IMR-90 (cell line): ENCODE data around the gene FCN1. TPM values are rescaled to one million over a fixed set of nuclear protein-coding genes. Genes with fewer than 3 reads are reported as not detected.

Source experiments
- ATAC-seq: fragments of 200-7000 bp; cut with Tn5 transposase; 2 replicates; pipeline ENCODE4 v1.9.1; 2020; ENCODE audit warnings: low read depth, mild to moderate bottlenecking, moderate library complexity
- BruUV-seq: library from RNA; stranded (reverse); fragments of 400-500 nt; replicated peaks from 2 replicates; lab custom pipeline; 2021; lab: Mats Ljungman, UMichigan
- CTCF ChIA-PET: fragments of 300-600 bp; formaldehyde crosslinking; extraction: SDS; loops from one replicate; lab custom pipeline; 2021; ENCODE audit warnings: antibody characterized with exemption; lab: Yijun Ruan, JAX
- POLR2A ChIA-PET: fragments of 300-600 bp; sonication (Branson Sonifier 250); formaldehyde crosslinking; loops from one replicate; lab custom pipeline; 2022; ENCODE audit warnings: antibody characterized with exemption; ENCODE audit not compliant: unreplicated experiment; lab: Charles Lee
- DNase-seq: peaks from one replicate; pipeline ENCODE4 v3.0.0; 2013
- H2AFZ ChIP-seq: replicated peaks from 2 replicates; pipeline ENCODE3; 2013; ENCODE audit warnings: low read length, mild to moderate bottlenecking; ENCODE audit not compliant: poor library complexity
- H2AK5ac ChIP-seq: 2 replicates; pipeline ENCODE4 v1.6.1; 2013; ENCODE audit warnings: low read depth, low read length, inconsistent platforms
- H2AK9ac ChIP-seq: replicated peaks from 2 replicates; pipeline ENCODE3; 2013; ENCODE audit warnings: mild to moderate bottlenecking, low read depth, low read length, moderate library complexity; ENCODE audit not compliant: poor library complexity
- H2BK120ac ChIP-seq: 2 replicates; pipeline ENCODE4 v1.6.1; 2013; ENCODE audit warnings: low read depth, low read length, inconsistent platforms
- H2BK15ac ChIP-seq: 3 replicates; pipeline ENCODE4 v1.6.1; 2013; ENCODE audit warnings: low read depth, low read length, inconsistent platforms
- H2BK20ac ChIP-seq: 2 replicates; pipeline ENCODE4 v1.6.1; 2013; ENCODE audit warnings: low read depth, mild to moderate bottlenecking, inconsistent platforms, low read length, moderate library complexity
- H2BK5ac ChIP-seq: 2 replicates; pipeline ENCODE4 v1.6.1; 2013; ENCODE audit warnings: mild to moderate bottlenecking, low read depth, low read length, inconsistent platforms; ENCODE audit not compliant: poor library complexity, severe bottlenecking
- H3K14ac ChIP-seq: replicated peaks from 2 replicates; pipeline ENCODE4 v1.6.1; 2013; ENCODE audit warnings: low read depth, low read length, inconsistent platforms
- H3K18ac ChIP-seq: 2 replicates; pipeline ENCODE4 v1.6.1; 2013; ENCODE audit warnings: low read depth, low read length, control low read depth
- H3K23ac ChIP-seq: 2 replicates; pipeline ENCODE4 v1.6.1; 2013; ENCODE audit warnings: low read depth, low read length, inconsistent platforms
- H3K27ac ChIP-seq: 2 replicates; pipeline ENCODE4 v1.5.1; 2013; ENCODE audit warnings: mild to moderate bottlenecking, control low read depth, low read length; ENCODE audit not compliant: insufficient read depth
- H3K27me3 ChIP-seq: 2 replicates; pipeline ENCODE4 v1.6.1; 2013; ENCODE audit warnings: low read length; ENCODE audit not compliant: control insufficient read depth, insufficient read depth
- H3K36me3 ChIP-seq: 2 replicates; pipeline ENCODE4 v1.6.1; 2013; ENCODE audit warnings: low read length, mixed read lengths; ENCODE audit not compliant: control insufficient read depth, insufficient read depth
- H3K4ac ChIP-seq: 2 replicates; pipeline ENCODE4 v1.6.1; 2013; ENCODE audit warnings: low read depth, low read length, inconsistent platforms
- H3K4me1 ChIP-seq: 2 replicates; pipeline ENCODE4 v1.6.1; 2013; ENCODE audit warnings: low read length, mixed read lengths; ENCODE audit not compliant: control insufficient read depth, insufficient read depth
- H3K4me2 ChIP-seq: 2 replicates; pipeline ENCODE4 v1.6.1; 2013; ENCODE audit warnings: low read depth, mild to moderate bottlenecking, control low read depth, low read length, moderate library complexity
- H3K4me3 ChIP-seq: 2 replicates; pipeline ENCODE4 v1.5.1; 2013; ENCODE audit warnings: low read depth, mild to moderate bottlenecking, control low read depth, low read length, moderate library complexity; ENCODE audit not compliant: insufficient read depth
- H3K56ac ChIP-seq: 2 replicates; pipeline ENCODE4 v1.6.1; 2013; ENCODE audit warnings: low read length, inconsistent platforms; ENCODE audit not compliant: insufficient read depth; ENCODE audit errors: extremely low read depth
- H3K79me1 ChIP-seq, 2 experiments: 2 replicates each; pipeline ENCODE4 v1.6.1; 2013; ENCODE audit warnings: low read length in 2 of 2, inconsistent platforms in 1 of 2, low read depth in 1 of 2
- H3K9ac ChIP-seq: 2 replicates; pipeline ENCODE4 v1.6.1; 2013; ENCODE audit warnings: low read depth, low read length, control low read depth
- H3K9me1 ChIP-seq: 2 replicates; pipeline ENCODE4 v1.6.1; 2013; ENCODE audit warnings: low read length, inconsistent platforms; ENCODE audit not compliant: insufficient read depth
- H3K9me3 ChIP-seq: 2 replicates; pipeline ENCODE4 v1.6.1; 2013; ENCODE audit warnings: low read length; ENCODE audit not compliant: control insufficient read depth, insufficient read depth
- H4K20me1 ChIP-seq: 2 replicates; pipeline ENCODE4 v1.6.1; 2013; ENCODE audit warnings: low read length, inconsistent platforms; ENCODE audit not compliant: insufficient read depth
- H4K5ac ChIP-seq: 2 replicates; pipeline ENCODE4 v1.6.1; 2013; ENCODE audit warnings: mild to moderate bottlenecking, low read depth, low read length, control low read depth
- H4K8ac ChIP-seq, 2 experiments: 2 replicates each; pipeline ENCODE4 v1.6.1; 2013; ENCODE audit warnings: low read depth in 2 of 2, low read length in 2 of 2, control low read depth in 1 of 2, inconsistent platforms in 1 of 2
- H4K91ac ChIP-seq: 2 replicates; pipeline ENCODE4 v1.6.1; 2013; ENCODE audit warnings: low read depth, low read length, inconsistent platforms; ENCODE audit not compliant: insufficient read depth
- BHLHE40 ChIP-seq: fragments of 150-350 bp; IDR thresholded peaks from 2 replicates; pipeline ENCODE4 v1.6.1; 2016; ENCODE audit warnings: mild to moderate bottlenecking, low read depth, low read length
- CEBPB ChIP-seq: IDR thresholded peaks from 2 replicates; pipeline ENCODE4 v1.6.1; 2012; ENCODE audit warnings: low read depth, low read length, improper control_type of control experiment
- MAFK ChIP-seq: IDR thresholded peaks from 2 replicates; pipeline ENCODE4 v1.6.1; 2012; ENCODE audit warnings: low read depth, low read length, improper control_type of control experiment
- MXI1 ChIP-seq: IDR thresholded peaks from 2 replicates; pipeline ENCODE4 v1.6.1; 2012; ENCODE audit warnings: low read depth, mild to moderate bottlenecking, low read length, moderate library complexity, borderline replicate concordance
- POLR2A ChIP-seq: IDR thresholded peaks from 2 replicates; pipeline ENCODE4 v1.6.1; 2012; ENCODE audit warnings: mild to moderate bottlenecking, low read depth, low read length
- RCOR1 ChIP-seq: IDR thresholded peaks from 2 replicates; pipeline ENCODE4 v1.6.1; 2012; ENCODE audit warnings: mild to moderate bottlenecking, low read length, improper control_type of control experiment; ENCODE audit not compliant: insufficient replicate concordance
- SMC3 ChIP-seq: fragments of 150-350 bp; IDR thresholded peaks from 2 replicates; pipeline ENCODE4 v1.6.1; 2016; ENCODE audit warnings: low read depth, mild to moderate bottlenecking, antibody characterized with exemption, low read length, moderate library complexity
- WGBS, 2 experiments: methylation state at CpG; one replicate each; pipeline versions ENCODE4 v1.1.5 to v1.1.7; 2013; ENCODE audit warnings: missing lambda C conversion rate in 2 of 2; ENCODE audit not compliant: insufficient read length in 1 of 2; ENCODE audit errors: extremely low coverage in 2 of 2; 5-methylcytosine and 5-hydroxymethylcytosine counted together
- dilution Hi-C: fragments of 300-500 bp; cut with HindIII; formaldehyde crosslinking; loops from one replicate; pipeline ENCODE4 v1.14.3; 2018; ENCODE audit warnings: low sequenced_read_pairs; ENCODE audit not compliant: unreplicated experiment
- in situ Hi-C: fragments of 300-500 bp; cut with MboI; formaldehyde crosslinking; loops from 3 replicates; pipeline ENCODE4 v1.14.3; 2019; ENCODE audit warnings: low sequenced_read_pairs, inconsistent platforms, mixed read lengths
- intact Hi-C: fragments of 100-400 bp; cut with micrococcal nuclease; formaldehyde crosslinking; loops from 2 replicates; pipeline ENCODE4 v1.10.0; 2022
- polyA plus RNA-seq, 3 experiments: library from polyadenylated mRNA; depleted of rRNA; stranded (reverse); fragments of >200 nt; gene quantifications; 2 replicates each; pipeline ENCODE4 v1.2.3, GENCODE V29; 2012; ENCODE audit warnings: low replicate concordance in 1 of 3
- total RNA-seq: library from RNA; depleted of rRNA; stranded (reverse); fragments of >200 nt; gene quantifications from 2 replicates; pipeline ENCODE4 v1.2.3, GENCODE V29; 2012
- TF ChIP-seq, protein P1 (sequence below): conservative IDR thresholded peaks from 2 replicates; pipeline ENCODE4 v1.5.1; 2012; ENCODE audit warnings: mild to moderate bottlenecking, low read depth, low read length, improper control_type of control experiment
- TF ChIP-seq, protein P2 (sequence below): fragments of 150-350 bp; IDR thresholded peaks from 2 replicates; pipeline ENCODE4 v1.6.1; 2017; ENCODE audit warnings: mild to moderate bottlenecking, antibody characterized with exemption, low read length, low read depth

The FCN1 gene
- total and polyA plus RNA-seq, 2 of the 4 experiments (the other 2 are of a cell fraction) = not detected

DNA sequence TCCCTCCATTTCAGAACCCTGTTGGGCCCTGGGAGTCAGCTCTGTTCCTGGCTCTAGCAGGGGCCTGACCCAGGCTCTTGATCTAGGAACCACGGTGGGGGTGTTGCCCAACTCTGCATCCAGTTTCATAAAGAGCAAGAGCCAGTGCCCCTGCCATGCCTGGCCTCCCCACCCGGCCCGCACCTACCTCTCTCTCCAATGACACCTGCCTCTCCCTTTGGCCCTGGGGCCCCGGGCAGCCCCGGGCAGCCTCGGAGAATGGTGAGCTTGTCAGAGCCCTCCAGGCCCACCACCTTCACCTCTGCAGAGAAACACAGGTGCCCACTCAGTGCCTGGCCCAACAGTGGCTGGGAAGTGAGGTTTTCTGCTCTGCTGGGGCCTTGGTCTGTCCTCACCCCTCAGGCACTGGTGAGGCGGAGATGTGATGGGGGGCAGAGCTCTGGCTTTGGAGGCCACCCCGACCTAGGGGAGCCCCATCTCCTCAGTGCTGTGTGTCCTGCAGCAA is 1.5 kb downstream of the FCN1 start:
- no CpG with 5 or more reads among the region's 8 CpGs for WGBS, 2 experiments
- ChIA-PET POLR2A (no interaction called here), CTCF (no interaction called here)
- Histone ChIP-seq H2BK5ac (no peak overlapping the region), H3K56ac (no peak overlapping the region), H3K27ac (no peak overlapping the region), H4K5ac (no peak overlapping the region), H3K14ac (no peak overlapping the region), H2BK15ac (no peak overlapping the region), H3K23ac (no peak overlapping the region), H3K4me3 (no peak overlapping the region), H2AFZ (no peak overlapping the region), H3K9me3 (peaks cover 3% of the 10 kb centered on the region; the same call in 1 of the 2 replicates), H3K27me3 (peaks cover 26% of the 10 kb centered on the region; the same call in 1 of the 2 replicates), H4K91ac (no peak overlapping the region), H3K4me2 (no peak overlapping the region), H4K8ac (no peak overlapping the region), H3K79me1 (no peaks in the 10 kb centered on the region), H3K4me1 (no peaks in the 10 kb centered on the region), H2BK20ac (no peak overlapping the region), H2AK9ac (no peak overlapping the region), H3K18ac (no peak overlapping the region), H2AK5ac (no peak overlapping the region), H3K9ac (no peak overlapping the region), H3K9me1 (no peaks in the 10 kb centered on the region), H4K20me1 (no peaks in the 10 kb centered on the region), H3K4ac (no peak overlapping the region), H3K36me3 (no peaks in the 10 kb centered on the region), H2BK120ac (no peak overlapping the region)
- dilution Hi-C loops (no loop called here), intact Hi-C loops (no loop called here), in situ Hi-C loops (no loop called here)
- ATAC-seq (no peak), DNase-seq (no peak)
- TF ChIP-seq BHLHE40 = no peak
- TF ChIP-seq, protein P1, sequence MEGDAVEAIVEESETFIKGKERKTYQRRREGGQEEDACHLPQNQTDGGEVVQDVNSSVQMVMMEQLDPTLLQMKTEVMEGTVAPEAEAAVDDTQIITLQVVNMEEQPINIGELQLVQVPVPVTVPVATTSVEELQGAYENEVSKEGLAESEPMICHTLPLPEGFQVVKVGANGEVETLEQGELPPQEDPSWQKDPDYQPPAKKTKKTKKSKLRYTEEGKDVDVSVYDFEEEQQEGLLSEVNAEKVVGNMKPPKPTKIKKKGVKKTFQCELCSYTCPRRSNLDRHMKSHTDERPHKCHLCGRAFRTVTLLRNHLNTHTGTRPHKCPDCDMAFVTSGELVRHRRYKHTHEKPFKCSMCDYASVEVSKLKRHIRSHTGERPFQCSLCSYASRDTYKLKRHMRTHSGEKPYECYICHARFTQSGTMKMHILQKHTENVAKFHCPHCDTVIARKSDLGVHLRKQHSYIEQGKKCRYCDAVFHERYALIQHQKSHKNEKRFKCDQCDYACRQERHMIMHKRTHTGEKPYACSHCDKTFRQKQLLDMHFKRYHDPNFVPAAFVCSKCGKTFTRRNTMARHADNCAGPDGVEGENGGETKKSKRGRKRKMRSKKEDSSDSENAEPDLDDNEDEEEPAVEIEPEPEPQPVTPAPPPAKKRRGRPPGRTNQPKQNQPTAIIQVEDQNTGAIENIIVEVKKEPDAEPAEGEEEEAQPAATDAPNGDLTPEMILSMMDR = no peak
- TF ChIP-seq RCOR1 = no peak
- no peak for TF ChIP-seq SMC3
- TF ChIP-seq MXI1 = no peak
- TF ChIP-seq CEBPB = no peak
- TF ChIP-seq POLR2A = no peak
- no peak for TF ChIP-seq MAFK
- TF ChIP-seq, protein P2, sequence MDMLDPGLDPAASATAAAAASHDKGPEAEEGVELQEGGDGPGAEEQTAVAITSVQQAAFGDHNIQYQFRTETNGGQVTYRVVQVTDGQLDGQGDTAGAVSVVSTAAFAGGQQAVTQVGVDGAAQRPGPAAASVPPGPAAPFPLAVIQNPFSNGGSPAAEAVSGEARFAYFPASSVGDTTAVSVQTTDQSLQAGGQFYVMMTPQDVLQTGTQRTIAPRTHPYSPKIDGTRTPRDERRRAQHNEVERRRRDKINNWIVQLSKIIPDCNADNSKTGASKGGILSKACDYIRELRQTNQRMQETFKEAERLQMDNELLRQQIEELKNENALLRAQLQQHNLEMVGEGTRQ = no peak
- no TSS peak for BruUV-seq
